HuH-7.5 (cell line): ENCODE data around the gene FRZB.

Source experiments
- DNase-seq: peaks from one replicate; pipeline ENCODE4 v3.0.0; 2011; ENCODE audit warnings: low spot score

FRZB gene

GRCh38 chr2:182784777-182785176 lies 81.7 kb downstream of the FRZB start:
- DNase-seq = no peak

GRCh38 chr2:182784058-182784706 lies 82.3 kb downstream of the FRZB start:
- no peak for DNase-seq
